ENCODE measurements around the gene SYT2. TPM values are rescaled to one million over a fixed set of nuclear protein-coding genes. Genes with fewer than 3 reads are reported as not detected.

The SYT2 gene
- total RNA-seq, 4 donors from 2014 or later = under 0.01 to 0.38 TPM; not detected in 2

GRCh38 chr1:202661136-202661845 lies 49.0 kb downstream of the SYT2 start:
- H3K27me3 ChIP-seq = no peaks in the 10 kb centered on the region
- H3K4me1 ChIP-seq = no peaks in the 10 kb centered on the region
- no peaks in the 10 kb centered on the region for H3K36me3 ChIP-seq
- no peak for DNase-seq
- H3K4me3 ChIP-seq (replicated peaks in 1 of 3) = no peak overlapping the region
- intact Hi-C loops (cut with DNase I) = no loop called here
- H3K27ac ChIP-seq = no peak overlapping the region
- TF ChIP-seq POLR2A (IDR thresholded peaks at IDR 0.05) (no peak), CTCF (IDR thresholded peaks at IDR 0.05) (peak in 1 of 6 experiments; percentile 4)
- no peaks in the 10 kb centered on the region for H3K9me3 ChIP-seq
- WGBS, 2 donors = 84 to 86% methylated on average over 13 of the region's 13 CpGs

- Histone ChIP-seq H3K27ac (no peak overlapping the region), H3K9me3 (no peaks in the 10 kb centered on the region), H3K36me3 (no peaks in the 10 kb centered on the region), H3K4me3 (replicated peaks in 1 of 3) (no peak overlapping the region), H3K27me3 (no peaks in the 10 kb centered on the region), H3K4me1 (no peaks in the 10 kb centered on the region)
- no peak for TF ChIP-seq CTCF (IDR thresholded peaks at IDR 0.05)
- TF ChIP-seq POLR2A (IDR thresholded peaks at IDR 0.05) = no peak
- intact Hi-C loops (cut with DNase I) = no loop called here
- DNase-seq = no peak
- 41 to 47% methylated on average over 3 of the region's 3 CpGs for WGBS, 2 donors
Measured at GRCh38 chr1:202659974-202660373, 50.3 kb downstream of the SYT2 start.

GRCh38 chr1:202659541-202659940 lies 50.7 kb downstream of the SYT2 start:
- H3K27ac ChIP-seq = no peak overlapping the region
- no peaks in the 10 kb centered on the region for H3K27me3 ChIP-seq
- no peak for DNase-seq
- no peak overlapping the region for H3K4me3 ChIP-seq (replicated peaks in 1 of 3)
- 54 to 66% methylated on average over 3 to 6 of the region's 6 CpGs for WGBS, 2 donors
- intact Hi-C loops (cut with DNase I) = no loop called here
- no peaks in the 10 kb centered on the region for H3K9me3 ChIP-seq
- no peaks in the 10 kb centered on the region for H3K36me3 ChIP-seq
- no peak for TF ChIP-seq CTCF (IDR thresholded peaks at IDR 0.05)
- no peak for TF ChIP-seq POLR2A (IDR thresholded peaks at IDR 0.05)
- no peaks in the 10 kb centered on the region for H3K4me1 ChIP-seq

- intact Hi-C loops (cut with DNase I) = no loop called here
- Histone ChIP-seq H3K27ac (no peak overlapping the region), H3K27me3 (no peaks in the 10 kb centered on the region), H3K9me3 (no peaks in the 10 kb centered on the region), H3K4me1 (no peaks in the 10 kb centered on the region), H3K36me3 (no peaks in the 10 kb centered on the region), H3K4me3 (replicated peaks in 1 of 3) (no peak overlapping the region)
- WGBS, 2 donors = 44 to 53% methylated on average over 2 of the region's 2 CpGs
- DNase-seq = no peak
- TF ChIP-seq CTCF (IDR thresholded peaks at IDR 0.05) (no peak), POLR2A (IDR thresholded peaks at IDR 0.05) (no peak)
Measured at GRCh38 chr1:202658769-202659168, 51.5 kb downstream of the SYT2 start.

GRCh38 chr1:202658251-202658759 lies 51.9 kb downstream of the SYT2 start:
- H3K4me1 ChIP-seq = no peaks in the 10 kb centered on the region
- intact Hi-C loops (cut with DNase I) = no loop called here
- no peaks in the 10 kb centered on the region for H3K9me3 ChIP-seq
- H3K27ac ChIP-seq = no peak overlapping the region
- TF ChIP-seq CTCF (IDR thresholded peaks at IDR 0.05) (no peak), POLR2A (IDR thresholded peaks at IDR 0.05) (no peak)
- no peaks in the 10 kb centered on the region for H3K27me3 ChIP-seq
- WGBS, 2 donors = 63 to 82% methylated on average over 8 of the region's 8 CpGs
- no peak overlapping the region for H3K4me3 ChIP-seq (replicated peaks in 1 of 3)
- no peak for DNase-seq
- no peaks in the 10 kb centered on the region for H3K36me3 ChIP-seq

Data from thyroid gland (tissue), 4 donors.